Inflammatory macrophage treated with lipopolysaccharide for 1 hour (primary cell): Measurements from ENCODE around the gene ALKBH1.
A peak's percentile ranks its signal among the peaks of the same experiment; 100 is the strongest.
"Not testable (repeated sequence)": the region's sequence is repeated elsewhere in the genome, so short reads cannot be mapped to it uniquely, and the experiment has no call there.

Source experiments
- DNase-seq, 2 donors: peaks; one replicate each; pipeline ENCODE4 v3.0.0-alpha.2; 2020 to 2022

ALKBH1 gene

DNA sequence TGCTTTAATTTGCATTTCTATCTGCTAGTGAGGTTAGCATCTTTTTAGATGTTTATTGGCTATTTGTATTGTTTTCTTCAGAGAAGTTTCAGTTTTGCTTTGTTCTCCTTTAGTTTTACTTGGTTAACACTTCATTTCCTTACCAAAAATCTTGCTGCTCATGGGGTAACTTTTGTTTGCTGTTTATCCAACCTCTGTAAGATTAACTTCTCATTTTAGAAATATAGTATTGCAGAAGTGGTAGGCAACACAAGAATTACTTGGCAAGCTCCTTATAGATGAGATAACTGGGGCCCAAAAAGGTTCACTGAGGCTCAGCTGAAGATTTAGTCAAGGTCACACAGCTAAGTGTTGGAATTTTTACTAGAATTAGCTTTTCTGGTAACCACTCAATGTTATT, 40.5 kb downstream of the ALKBH1 start:
- DNase-seq = peak; percentile 48 to 56

GRCh38 chr14:77663293-77663692, 44.5 kb downstream of the ALKBH1 start:
- no peak for DNase-seq

DNA sequence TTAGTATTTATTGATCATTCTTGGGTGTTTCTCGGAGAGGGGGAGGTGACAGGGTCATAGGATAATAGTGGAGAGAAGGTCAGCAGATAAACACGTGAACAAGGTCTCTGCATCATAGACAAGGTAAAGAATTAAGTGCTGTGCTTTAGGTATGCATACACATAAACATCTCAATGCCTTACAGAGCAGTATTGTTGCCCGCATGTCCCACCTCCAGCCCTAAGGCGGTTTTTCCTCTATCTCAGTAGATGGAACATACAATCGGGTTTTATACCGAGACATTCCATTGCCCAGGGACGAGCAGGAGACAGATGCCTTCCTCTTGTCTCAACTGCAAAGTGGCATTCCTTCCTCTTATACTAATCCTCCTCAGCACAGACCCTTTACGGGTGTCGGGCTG, 46.3 kb downstream of the ALKBH1 start:
- DNase-seq = not testable (repeated sequence)

DNA sequence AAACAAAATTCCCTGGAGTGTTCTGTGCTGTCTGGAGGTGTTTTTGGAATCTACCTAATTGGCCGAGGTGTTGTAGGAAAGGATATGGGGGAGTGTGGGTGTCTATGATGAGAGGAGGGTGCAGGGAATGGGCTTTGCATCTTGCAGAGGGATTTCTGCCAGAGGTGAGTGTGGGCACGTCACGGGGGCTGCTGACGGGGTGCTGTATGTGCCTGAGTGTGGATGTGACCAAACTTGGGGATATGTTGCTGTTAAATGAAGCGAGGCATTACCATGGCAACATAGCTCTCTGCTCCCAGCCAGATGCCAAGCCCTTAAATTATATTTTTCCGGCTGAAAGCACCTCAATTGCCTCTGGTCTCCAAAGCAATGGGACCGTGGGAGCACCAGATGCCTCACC, 47.1 kb downstream of the ALKBH1 start:
- DNase-seq = no peak

DNA sequence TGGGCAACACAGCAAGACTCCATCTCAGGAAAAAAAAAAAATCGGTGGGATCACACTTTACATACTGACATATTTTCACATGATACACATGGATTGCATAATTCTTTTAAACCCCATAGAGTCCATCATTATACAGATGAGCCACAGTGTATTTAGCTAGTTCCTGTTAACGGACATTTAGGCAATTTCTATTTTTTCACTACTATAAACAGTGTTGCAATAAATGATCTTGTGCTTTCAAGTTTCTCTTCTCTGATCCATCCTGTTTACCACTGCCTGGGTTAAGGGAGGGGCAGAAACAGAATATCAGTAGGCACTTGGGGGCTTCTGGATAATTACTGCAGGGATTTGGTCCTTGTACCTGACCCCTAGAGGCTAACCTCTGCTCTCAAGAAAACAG, 48.0 kb downstream of the ALKBH1 start:
- peak; percentile 85 to 95 for DNase-seq

GRCh38 chr14:77657280-77657679, 50.5 kb downstream of the ALKBH1 start:
- DNase-seq = peak; percentile 50 to 51

DNA sequence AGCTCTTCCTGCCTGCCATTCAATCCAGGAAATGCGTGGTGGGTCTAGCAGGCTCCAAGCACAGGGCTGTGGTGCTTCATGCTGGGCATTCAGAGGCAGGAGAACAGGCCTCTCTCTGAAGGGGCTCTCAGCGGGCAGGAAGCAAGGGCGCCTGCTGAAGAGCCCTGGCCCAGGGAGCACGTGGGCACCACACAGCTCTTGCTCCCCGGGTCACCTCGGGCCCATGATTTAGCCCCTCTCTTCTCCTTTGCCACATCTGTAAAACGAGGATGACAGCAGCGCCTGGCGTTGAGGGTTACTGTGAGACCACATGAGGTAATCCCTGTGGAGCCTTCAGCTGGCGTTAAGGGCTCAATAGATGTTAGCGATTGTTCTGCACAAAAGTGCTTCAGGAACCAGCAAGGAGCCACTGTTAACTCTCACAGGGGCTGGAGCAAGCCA, 53.8 kb downstream of the ALKBH1 start:
- no peak for DNase-seq

DNA sequence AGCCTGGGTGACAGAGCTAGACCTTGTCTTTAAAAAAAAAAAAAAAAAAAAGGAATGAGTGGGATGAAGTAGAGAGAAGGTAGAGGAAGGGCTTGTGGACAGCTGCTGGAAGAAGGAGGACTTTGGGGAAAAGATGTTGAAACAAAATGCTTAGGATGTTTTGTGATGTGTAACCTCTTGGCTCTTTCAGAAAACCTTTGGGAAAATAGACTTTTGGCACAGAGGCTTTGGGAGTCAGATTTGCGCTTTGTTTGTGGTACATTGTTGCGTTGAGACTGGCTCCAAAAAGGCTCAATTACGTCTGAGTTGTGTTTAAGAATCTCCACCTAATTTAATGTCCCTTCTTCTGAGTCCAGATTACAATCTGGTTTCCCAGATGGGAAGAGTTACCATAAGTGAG, 58.5 kb downstream of the ALKBH1 start:
- no peak for DNase-seq

DNA sequence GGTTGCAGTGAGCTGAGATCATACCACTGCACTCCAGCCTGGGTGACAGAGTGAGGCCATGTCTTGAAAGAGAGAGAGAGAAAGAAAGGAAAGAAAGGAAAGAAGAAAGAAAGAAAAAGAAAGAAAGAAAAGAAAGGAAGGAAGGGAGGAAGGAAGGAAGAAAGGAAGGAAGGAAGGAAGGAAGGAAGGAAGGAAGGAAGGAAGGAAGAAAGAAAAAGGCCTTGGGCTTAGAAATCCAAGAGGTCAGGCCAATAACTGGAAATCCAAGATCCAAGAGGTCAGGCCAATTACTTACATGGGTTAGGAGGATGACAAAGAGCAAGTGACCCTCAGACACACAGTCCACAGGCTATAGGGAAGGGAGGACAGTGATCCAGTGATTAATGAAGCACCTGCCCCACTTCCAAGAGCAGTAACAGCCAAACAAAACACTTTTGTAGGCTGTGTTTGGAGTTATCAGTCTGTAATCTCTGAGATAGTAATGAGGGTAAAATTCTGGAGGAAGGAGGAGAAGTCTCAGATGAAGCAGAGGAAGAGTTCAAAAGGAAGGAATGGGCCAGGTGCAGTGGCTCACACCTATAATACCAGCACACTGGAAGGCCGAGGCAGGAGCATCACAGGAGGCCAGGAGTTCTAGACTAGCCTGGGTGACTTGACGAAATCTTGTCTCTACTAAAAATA, 59.2 kb downstream of the ALKBH1 start:
- no peak for DNase-seq

DNA sequence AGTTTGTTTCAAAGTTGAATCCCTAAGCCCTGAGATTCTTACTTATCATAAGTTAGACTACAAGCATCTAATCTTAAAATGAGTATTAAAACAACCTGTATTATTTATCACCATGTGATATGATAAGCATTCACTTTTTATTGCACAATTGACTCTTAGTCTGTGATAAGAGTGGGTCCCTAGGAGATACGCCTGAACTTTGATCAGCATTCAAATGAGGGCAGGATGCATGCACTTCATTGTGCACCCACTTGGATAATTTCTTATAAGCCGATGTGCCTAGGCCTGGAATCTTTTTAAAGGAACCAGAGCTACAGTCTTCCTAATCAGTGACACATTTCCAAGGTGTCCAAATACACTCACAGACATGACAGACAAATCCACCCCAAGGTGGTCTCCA, 60.0 kb downstream of the ALKBH1 start:
- no peak for DNase-seq

- DNase-seq = no peak
Measured at GRCh38 chr14:77646907-77647306, 60.9 kb downstream of the ALKBH1 start.

GRCh38 chr14:77645520-77646230, 62.1 kb downstream of the ALKBH1 start:
- no peak for DNase-seq

DNA sequence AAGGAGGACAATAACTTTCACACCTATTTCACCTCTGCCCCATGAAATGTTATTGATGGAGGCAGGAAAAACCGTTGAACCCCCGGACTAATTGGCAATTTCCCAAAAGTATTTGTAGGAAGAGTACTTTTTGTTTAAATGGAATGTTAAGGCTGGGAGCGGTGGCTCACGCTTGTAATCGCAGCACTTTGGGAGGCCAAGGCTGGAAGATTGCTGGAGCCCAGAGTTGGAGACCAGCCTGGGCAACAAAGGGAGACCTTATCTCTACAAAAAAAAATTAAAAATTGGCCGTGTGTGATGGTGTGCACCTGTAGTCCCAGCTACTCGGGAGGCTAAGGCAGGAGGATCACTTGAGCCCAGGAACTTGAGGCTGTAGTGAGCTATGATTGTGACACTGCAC, 65.4 kb downstream of the ALKBH1 start:
- no peak for DNase-seq

GRCh38 chr14:77641534-77642341, 66.1 kb downstream of the ALKBH1 start:
- DNase-seq = peak; percentile 43 to 58

- DNase-seq = peak in 1 of 2 donors; percentile 27
Measured at GRCh38 chr14:77640756-77641533, 66.9 kb downstream of the ALKBH1 start.

- peak; percentile 30 to 56 for DNase-seq
Measured at GRCh38 chr14:77638771-77639171, 69.1 kb downstream of the ALKBH1 start.

DNA sequence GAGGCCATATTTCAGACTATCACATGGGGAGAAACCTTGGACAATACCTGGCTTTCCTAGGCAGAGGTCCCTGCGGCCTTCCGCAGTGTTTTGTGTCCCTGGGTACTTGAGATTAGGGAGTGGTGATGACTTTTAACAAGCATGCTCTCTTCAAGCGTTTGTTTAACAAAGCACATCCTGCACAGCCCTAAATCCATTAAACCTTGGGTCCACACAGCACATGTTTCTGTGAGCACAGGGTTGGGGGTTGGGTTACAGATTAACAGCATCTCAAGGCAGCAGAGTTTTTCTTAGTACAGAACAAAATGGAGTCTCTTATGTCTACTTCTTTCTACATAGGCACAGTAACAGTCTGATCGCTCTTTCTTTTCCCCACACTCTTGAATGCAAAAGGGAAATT, 72.0 kb downstream of the ALKBH1 start:
- not testable (repeated sequence) for DNase-seq

GRCh38 chr14:77635466-77635865, 72.4 kb downstream of the ALKBH1 start:
- not testable (repeated sequence) for DNase-seq

- DNase-seq = no peak
Measured at GRCh38 chr14:77630111-77630510, 77.7 kb downstream of the ALKBH1 start.

- DNase-seq = no peak
Measured at GRCh38 chr14:77625360-77625759, 82.5 kb downstream of the ALKBH1 start.

- DNase-seq = no peak
Measured at GRCh38 chr14:77623201-77623600, 84.6 kb downstream of the ALKBH1 start.
